Gastrocnemius medialis (tissue), 4 donors: ENCODE results near the gene LRAT. TPM values are rescaled to one million over a fixed set of nuclear protein-coding genes. Genes with fewer than 3 reads are reported as not detected.
"Not testable (repeated sequence)": the region's sequence is repeated elsewhere in the genome, so short reads cannot be mapped to it uniquely, and the experiment has no call there.

Experiments used
- ATAC-seq, 2 donors: fragments of 150-250 bp; one replicate each; pipeline ENCODE4 v1.9.1; 2016
- DNase-seq, 2 donors: peaks; one replicate each; pipeline ENCODE4 v3.0.0-alpha.2; 2019
- H3K27ac ChIP-seq, 4 donors: fragments of 200-600 bp; sonication (generic); 1 replicate in 1 of 4; 2 replicates in 3 of 4; pipeline ENCODE4 v1.5.1; 2016 to 2018; ENCODE audit warnings: mild to moderate bottlenecking in 2 of 4, moderate library complexity in 1 of 4
- H3K27me3 ChIP-seq, 3 donors: fragments of 200-600 bp; sonication (generic) in 2 of 3; 1 replicate in 1 of 3; 2 replicates in 2 of 3; pipeline versions ENCODE4 v1.5.1 to v1.6.0; 2016 to 2019; ENCODE audit warnings: mild to moderate bottlenecking in 1 of 3, moderate library complexity in 1 of 3
- H3K36me3 ChIP-seq, 2 donors: fragments of 200-600 bp; sonication (generic) in 1 of 2; one replicate each; pipeline ENCODE4 v1.5.1; 2017 to 2018
- H3K4me1 ChIP-seq, 2 donors: fragments of 200-600 bp; sonication (generic) in 1 of 2; one replicate each; pipeline ENCODE4 v1.5.1; 2016 to 2017; ENCODE audit warnings: mild to moderate bottlenecking in 2 of 2
- H3K4me3 ChIP-seq, 4 donors: fragments of 200-600 bp; sonication (generic) in 3 of 4; 1 replicate in 1 of 4; 2 replicates in 3 of 4; pipeline ENCODE4 v1.5.1; 2016 to 2019; ENCODE audit warnings: mild to moderate bottlenecking in 2 of 4
- H3K9me3 ChIP-seq, 3 donors: fragments of 200-600 bp; sonication (generic) in 2 of 3; 1 replicate in 1 of 3; 2 replicates in 2 of 3; pipeline ENCODE4 v1.5.1; 2016 to 2019
- POLR2A ChIP-seq, 2 donors: fragments of 450-650 bp; IDR thresholded peaks; one replicate each; pipeline ENCODE4 v1.6.1; 2017; ENCODE audit warnings: antibody characterized with exemption in 2 of 2, mild to moderate bottlenecking in 2 of 2, moderate library complexity in 2 of 2
- in situ Hi-C, 4 donors: fragments of 200-750 bp; cut with MboI; loops; one replicate each; pipeline versions ENCODE4 v1.15.0 to v1.8.0; 2017; ENCODE audit warnings: low sequenced_read_pairs in 4 of 4
- intact Hi-C: fragments of 100-400 bp; cut with DNase I; formaldehyde crosslinking; loops from one replicate; pipeline ENCODE4 v1.15.1; 2023; ENCODE audit warnings: low total_unique reads
- total RNA-seq, 4 donors: library from RNA; depleted of rRNA; stranded (reverse); fragments of >200 nt; gene quantifications; one replicate each; pipeline versions ENCODE4 v1.1.0 to v1.2.3, GENCODE V29; 2016
- TF ChIP-seq, protein P1 (sequence below), 5 experiments: fragments of 450-650 bp in 3 of 5; fragments of 200-600 bp in 2 of 5; sonication (generic) in 2 of 5; IDR thresholded peaks in 4 of 5; conservative IDR thresholded peaks in 1 of 5; 1 replicate in 4 of 5; 2 replicates in 1 of 5; pipeline ENCODE4 v1.5.1; 2016 to 2019; ENCODE audit warnings: antibody characterized with exemption in 5 of 5, mild to moderate bottlenecking in 3 of 5, moderate library complexity in 3 of 5

LRAT gene
- total RNA-seq, 4 donors from 2014 or later: not detected

DNA sequence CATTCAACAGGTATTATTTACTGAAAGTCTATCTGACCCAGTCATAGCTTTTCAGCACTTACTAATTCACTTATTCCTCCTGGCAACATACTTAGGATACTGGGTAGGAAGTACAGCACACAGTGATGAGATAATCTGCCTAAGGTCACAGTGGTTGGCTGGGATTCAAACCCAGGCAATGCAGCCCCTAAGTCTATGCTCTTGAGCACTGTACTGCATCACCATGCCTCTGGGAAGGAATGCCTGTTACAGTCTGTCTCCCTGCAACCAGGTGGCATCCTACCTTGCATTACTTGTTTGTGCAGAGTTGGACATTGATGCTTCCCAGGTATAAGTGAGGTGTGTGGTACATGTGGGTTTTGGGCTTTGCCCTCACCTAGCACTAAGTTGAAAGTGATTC lies 21.5 kb upstream of the LRAT start:
- Histone ChIP-seq H3K27me3 (no peaks in the 10 kb centered on the region), H3K27ac (no peak overlapping the region), H3K36me3 (no peaks in the 10 kb centered on the region), H3K4me1 (no peaks in the 10 kb centered on the region), H3K4me3 (no peak overlapping the region), H3K9me3 (no peaks in the 10 kb centered on the region)
- ATAC-seq (no peak), DNase-seq (no peak)
- TF ChIP-seq, protein P1, sequence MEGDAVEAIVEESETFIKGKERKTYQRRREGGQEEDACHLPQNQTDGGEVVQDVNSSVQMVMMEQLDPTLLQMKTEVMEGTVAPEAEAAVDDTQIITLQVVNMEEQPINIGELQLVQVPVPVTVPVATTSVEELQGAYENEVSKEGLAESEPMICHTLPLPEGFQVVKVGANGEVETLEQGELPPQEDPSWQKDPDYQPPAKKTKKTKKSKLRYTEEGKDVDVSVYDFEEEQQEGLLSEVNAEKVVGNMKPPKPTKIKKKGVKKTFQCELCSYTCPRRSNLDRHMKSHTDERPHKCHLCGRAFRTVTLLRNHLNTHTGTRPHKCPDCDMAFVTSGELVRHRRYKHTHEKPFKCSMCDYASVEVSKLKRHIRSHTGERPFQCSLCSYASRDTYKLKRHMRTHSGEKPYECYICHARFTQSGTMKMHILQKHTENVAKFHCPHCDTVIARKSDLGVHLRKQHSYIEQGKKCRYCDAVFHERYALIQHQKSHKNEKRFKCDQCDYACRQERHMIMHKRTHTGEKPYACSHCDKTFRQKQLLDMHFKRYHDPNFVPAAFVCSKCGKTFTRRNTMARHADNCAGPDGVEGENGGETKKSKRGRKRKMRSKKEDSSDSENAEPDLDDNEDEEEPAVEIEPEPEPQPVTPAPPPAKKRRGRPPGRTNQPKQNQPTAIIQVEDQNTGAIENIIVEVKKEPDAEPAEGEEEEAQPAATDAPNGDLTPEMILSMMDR (IDR thresholded peaks at IDR 0.05 in 4 of 5, conservative IDR thresholded peaks at IDR 0.05 in 1 of 5): no peak
- TF ChIP-seq POLR2A (IDR thresholded peaks at IDR 0.05): no peak
- intact Hi-C loops: no loop called here
- in situ Hi-C loops: no loop called here

DNA sequence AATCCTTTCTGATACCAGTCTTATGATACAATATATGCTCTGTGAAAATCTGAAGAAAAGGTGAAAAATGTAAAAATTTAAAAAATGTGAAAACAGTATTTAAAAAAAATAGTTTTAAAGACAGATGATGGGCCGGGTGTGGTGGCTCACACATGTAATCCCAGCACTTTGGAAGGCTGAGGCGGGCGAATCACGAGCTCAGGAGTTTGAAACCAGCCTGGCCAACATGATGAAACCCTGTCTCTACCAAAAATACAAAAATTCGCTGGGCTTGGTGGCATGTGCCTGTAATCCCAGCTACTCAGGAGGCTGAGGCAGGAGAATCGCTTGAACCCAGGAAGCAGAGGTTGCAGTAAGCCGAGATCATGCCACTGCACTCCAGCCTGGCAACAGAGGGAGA lies 20.2 kb upstream of the LRAT start:
- H3K27me3 ChIP-seq, ATAC-seq, H3K4me1 ChIP-seq, H3K27ac ChIP-seq, intact Hi-C loops, H3K9me3 ChIP-seq, DNase-seq, H3K36me3 ChIP-seq, H3K4me3 ChIP-seq, in situ Hi-C loops: not testable (repeated sequence)

DNA sequence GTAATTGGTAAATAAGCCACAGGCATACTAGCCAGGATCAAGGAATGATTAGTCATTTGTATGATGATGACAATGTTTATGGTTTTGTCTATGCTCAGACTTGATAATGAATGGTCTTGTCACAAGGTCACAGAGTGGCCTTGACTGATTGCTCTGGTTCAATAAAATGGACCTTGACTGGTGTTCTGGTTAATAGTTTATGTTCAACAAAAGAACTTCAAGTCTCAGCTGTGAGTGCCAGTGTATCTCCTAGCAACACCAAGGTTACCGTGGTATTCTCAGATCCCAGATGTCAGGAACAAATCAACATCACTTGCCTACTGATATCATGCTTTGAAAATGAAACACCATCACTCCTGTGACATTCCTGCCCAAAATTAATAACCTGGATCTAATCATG lies 16.3 kb upstream of the LRAT start:
- ATAC-seq: no peak
- Histone ChIP-seq H3K9me3 (no peaks in the 10 kb centered on the region), H3K27me3 (no peaks in the 10 kb centered on the region), H3K4me3 (no peak overlapping the region), H3K4me1 (no peaks in the 10 kb centered on the region), H3K36me3 (no peaks in the 10 kb centered on the region), H3K27ac (no peak overlapping the region)
- DNase-seq: no peak
- TF ChIP-seq, protein P1 (IDR thresholded peaks at IDR 0.05 in 4 of 5, conservative IDR thresholded peaks at IDR 0.05 in 1 of 5): no peak
- TF ChIP-seq POLR2A (IDR thresholded peaks at IDR 0.05): no peak
- intact Hi-C loops: no loop called here
- in situ Hi-C loops: no loop called here

DNA sequence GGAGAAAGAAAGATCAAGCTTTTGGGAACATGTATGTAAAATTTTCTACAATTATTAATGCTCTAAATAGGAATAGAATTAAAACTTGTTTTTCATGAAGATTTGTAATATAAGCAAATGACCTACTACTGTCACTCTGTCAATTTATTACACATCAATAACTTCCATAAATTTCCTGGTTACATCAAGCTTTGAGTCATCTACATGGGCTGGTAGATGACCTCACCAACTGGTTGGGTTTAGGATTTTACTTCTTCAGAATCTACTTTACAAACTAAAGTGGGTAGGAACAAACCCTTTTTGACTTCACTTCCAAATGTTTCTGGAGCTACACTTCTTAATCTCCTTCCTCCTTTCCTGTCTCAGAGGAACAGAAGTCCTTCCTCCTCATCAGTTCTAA lies 12.0 kb upstream of the LRAT start:
- ATAC-seq (no peak), DNase-seq (no peak)
- no peaks in the 10 kb centered on the region for H3K27me3 ChIP-seq
- no peak for TF ChIP-seq POLR2A (IDR thresholded peaks at IDR 0.05)
- TF ChIP-seq, protein P1 (IDR thresholded peaks at IDR 0.05 in 4 of 5, conservative IDR thresholded peaks at IDR 0.05 in 1 of 5): no peak
- no peak overlapping the region for H3K27ac ChIP-seq
- intact Hi-C loops (no loop called here), in situ Hi-C loops (no loop called here)
- no peak overlapping the region for H3K4me3 ChIP-seq
- no peaks in the 10 kb centered on the region for H3K4me1 ChIP-seq
- H3K9me3 ChIP-seq: no peaks in the 10 kb centered on the region
- H3K36me3 ChIP-seq: no peaks in the 10 kb centered on the region

DNA sequence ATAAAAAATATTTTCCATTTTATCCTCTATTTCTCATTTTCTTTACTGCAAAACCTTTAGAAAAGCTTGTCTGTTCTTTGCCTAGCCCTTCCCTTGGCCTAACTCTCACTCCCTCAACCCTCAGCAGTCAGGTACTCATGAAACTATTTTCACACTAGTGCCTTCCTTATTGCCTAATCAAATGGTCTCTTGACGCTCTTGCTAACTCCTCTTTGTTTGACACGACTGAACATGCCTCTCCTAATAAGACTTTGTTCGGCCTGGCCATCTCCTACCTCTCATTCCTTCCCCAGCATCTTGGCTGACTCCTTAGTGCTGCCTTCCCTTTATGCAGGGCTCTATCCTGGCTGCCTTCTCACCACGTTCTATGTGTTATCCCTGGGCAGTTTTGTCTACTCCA lies 11.1 kb upstream of the LRAT start:
- ATAC-seq: no peak
- DNase-seq: no peak
- Histone ChIP-seq H3K4me1 (no peaks in the 10 kb centered on the region), H3K36me3 (no peaks in the 10 kb centered on the region), H3K27ac (no peak overlapping the region), H3K27me3 (no peaks in the 10 kb centered on the region), H3K9me3 (no peaks in the 10 kb centered on the region), H3K4me3 (no peak overlapping the region)
- TF ChIP-seq POLR2A (IDR thresholded peaks at IDR 0.05): no peak
- TF ChIP-seq, protein P1 (IDR thresholded peaks at IDR 0.05 in 4 of 5, conservative IDR thresholded peaks at IDR 0.05 in 1 of 5): no peak
- intact Hi-C loops (no loop called here), in situ Hi-C loops (no loop called here)
